ENCODE results near the gene ZDHHC17.
A peak's percentile ranks its signal among the peaks of the same experiment; 100 is the strongest.

ZDHHC17 gene

DNA sequence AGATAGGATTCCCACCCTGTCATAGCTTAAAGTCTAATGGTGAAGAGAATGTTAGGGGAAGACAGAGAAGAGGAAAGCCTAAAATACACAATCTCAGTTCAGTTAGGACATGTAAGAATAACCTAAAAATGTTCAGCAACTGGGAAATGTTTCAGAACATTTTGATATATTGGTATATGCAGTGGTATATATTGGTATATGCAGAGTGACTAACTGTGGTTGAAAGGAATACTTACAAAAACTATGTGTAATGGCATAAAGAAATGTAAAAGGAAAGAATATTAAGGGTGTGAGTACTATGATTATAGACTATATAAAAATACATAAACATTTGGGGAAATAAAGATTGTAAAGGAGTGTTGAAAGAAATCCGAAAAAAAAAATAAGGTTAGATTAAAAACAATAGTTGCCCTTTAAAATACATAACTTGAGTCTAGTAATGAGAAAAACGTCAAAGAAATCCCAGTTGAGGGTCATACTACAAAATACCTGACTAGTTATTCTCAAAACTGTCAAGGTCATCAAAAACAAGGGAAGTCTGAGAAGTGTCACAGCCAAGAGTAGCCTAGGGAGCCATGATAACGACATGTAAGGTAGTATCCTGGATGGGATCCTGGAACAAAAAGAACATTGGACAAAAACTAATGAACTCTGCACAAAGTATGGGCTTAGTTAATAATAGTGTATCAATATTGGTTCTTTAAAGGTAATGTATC, 25.6 kb downstream of the ZDHHC17 start:
- no peak for DNase-seq (ENCODE audit: low read depth in 2 of 2)
- TF ChIP-seq, protein P1, sequence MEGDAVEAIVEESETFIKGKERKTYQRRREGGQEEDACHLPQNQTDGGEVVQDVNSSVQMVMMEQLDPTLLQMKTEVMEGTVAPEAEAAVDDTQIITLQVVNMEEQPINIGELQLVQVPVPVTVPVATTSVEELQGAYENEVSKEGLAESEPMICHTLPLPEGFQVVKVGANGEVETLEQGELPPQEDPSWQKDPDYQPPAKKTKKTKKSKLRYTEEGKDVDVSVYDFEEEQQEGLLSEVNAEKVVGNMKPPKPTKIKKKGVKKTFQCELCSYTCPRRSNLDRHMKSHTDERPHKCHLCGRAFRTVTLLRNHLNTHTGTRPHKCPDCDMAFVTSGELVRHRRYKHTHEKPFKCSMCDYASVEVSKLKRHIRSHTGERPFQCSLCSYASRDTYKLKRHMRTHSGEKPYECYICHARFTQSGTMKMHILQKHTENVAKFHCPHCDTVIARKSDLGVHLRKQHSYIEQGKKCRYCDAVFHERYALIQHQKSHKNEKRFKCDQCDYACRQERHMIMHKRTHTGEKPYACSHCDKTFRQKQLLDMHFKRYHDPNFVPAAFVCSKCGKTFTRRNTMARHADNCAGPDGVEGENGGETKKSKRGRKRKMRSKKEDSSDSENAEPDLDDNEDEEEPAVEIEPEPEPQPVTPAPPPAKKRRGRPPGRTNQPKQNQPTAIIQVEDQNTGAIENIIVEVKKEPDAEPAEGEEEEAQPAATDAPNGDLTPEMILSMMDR (IDR thresholded peaks at IDR 0.05; ENCODE audit: low read depth, low read length): no peak
- H3K4me3 ChIP-seq (replicated peaks in 1 of 2; ENCODE audit: low read depth in 2 of 2, low read length in 2 of 2): no peak overlapping the region

DNA sequence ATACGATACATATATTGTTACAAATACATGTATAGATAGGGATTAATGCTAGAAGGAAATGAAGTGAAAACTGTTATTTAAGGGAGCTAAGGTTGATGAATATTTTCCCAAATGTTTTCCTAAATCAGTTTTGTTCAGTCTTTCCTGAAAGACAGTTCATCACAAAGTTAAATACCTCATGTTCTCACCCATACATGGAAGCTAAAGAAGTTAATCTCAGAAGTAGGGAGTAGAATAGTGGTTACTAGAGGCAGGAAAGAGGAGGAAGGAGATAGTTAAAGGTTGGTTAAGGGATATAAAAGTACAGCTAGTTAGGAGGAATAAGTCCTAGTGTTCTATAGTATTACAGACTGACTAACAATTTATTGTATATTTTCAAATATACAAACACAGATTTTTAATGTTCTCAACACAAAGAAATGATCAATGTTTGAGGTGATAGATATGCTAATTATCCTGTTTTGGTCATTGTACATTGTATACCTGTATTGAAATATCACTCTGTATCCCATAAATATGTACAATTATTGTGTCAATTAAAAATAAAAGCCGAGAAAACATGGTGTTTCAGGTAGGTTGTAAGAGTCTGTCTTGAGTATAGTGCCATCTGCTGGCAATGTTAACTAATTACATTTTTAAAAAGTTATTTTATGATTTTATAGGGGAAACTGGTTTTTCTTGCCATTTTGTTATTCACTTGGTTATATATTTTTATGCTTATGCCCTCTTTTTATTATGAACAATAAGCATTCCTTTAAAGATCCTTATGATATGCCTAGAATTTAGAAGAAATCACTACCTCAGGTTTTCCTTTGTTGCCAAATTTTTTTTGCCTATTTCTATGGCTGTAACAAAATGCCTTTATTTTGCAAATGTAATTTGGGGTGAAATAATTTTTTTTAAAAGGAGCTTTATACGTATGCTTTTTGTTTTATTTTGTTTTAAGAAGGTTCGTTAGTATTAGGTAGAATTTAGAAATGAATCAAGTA, 26.9 kb downstream of the ZDHHC17 start:
- TF ChIP-seq, protein P1 (IDR thresholded peaks at IDR 0.05; ENCODE audit: low read depth, low read length): peak; percentile 35
- H3K4me3 ChIP-seq (replicated peaks in 1 of 2; ENCODE audit: low read depth in 2 of 2, low read length in 2 of 2): no peak overlapping the region
- DNase-seq (ENCODE audit: low read depth in 2 of 2): peak; percentile 34 to 50

DNA sequence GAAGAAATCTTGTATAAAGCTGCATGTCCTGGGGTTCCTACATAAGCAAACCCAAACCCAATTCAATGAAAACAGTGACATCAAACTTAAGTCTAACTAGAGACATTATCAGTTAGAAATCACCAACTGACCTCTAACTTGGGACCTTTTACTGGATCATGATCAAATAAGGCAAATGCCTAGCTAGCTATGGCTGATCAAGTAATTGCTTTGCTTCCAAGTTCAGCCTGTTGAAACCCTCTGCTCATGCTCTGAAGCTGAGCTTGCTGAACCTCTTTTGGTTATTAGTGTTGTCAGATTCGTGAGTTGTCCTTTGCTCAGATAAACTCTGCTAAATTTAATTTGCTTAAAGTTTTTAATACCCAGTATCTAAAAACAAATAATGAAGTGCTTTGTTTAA, 28.9 kb downstream of the ZDHHC17 start:
- TF ChIP-seq, protein P1 (IDR thresholded peaks at IDR 0.05; ENCODE audit: low read depth, low read length): no peak
- DNase-seq (ENCODE audit: low read depth in 2 of 2): no peak
- H3K4me3 ChIP-seq (replicated peaks in 1 of 2; ENCODE audit: low read depth in 2 of 2, low read length in 2 of 2): no peak overlapping the region

DNA sequence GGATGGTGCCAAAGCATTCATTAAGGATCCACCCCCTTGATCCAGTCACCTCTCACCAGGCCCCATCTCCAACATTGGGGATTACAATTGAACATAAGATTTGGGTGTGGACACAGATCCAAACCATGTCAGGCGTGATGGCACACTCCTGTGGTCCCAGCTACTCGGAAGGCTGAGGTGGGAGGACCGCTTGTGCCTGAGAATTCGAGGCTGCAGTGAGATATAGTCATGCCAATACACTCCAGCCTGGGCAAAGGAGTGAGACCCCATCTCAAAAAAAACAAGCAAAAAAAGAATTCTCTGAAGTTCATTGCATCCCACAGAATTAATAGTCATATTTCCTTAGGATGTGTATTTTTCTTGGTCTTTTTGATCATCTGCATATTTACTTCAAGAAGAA, 34.9 kb downstream of the ZDHHC17 start:
- DNase-seq (ENCODE audit: low read depth in 2 of 2): no peak
- TF ChIP-seq, protein P1 (IDR thresholded peaks at IDR 0.05; ENCODE audit: low read depth, low read length): no peak
- H3K4me3 ChIP-seq (replicated peaks in 1 of 2; ENCODE audit: low read depth in 2 of 2, low read length in 2 of 2): no peak overlapping the region

DNA sequence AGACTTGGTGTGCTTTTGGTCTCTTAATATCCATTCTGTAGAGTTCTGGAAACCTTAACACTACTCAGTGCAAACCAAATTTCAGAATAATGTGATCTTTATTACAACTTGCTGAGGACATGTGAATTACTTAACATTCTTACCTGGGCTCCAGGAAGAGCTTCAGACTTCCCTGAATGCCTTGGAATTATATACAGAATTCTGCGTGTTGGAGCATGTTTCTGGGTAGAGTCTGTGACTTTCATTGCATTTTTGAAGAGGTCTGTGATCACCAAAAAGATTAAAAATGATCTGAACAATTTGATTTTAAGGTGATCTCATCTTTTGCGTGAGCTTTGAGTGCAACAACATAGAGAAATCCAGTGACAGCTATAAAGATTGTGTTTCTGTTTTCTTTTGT, 35.4 kb downstream of the ZDHHC17 start:
- no peak overlapping the region for H3K4me3 ChIP-seq (replicated peaks in 1 of 2; ENCODE audit: low read depth in 2 of 2, low read length in 2 of 2)
- TF ChIP-seq, protein P1 (IDR thresholded peaks at IDR 0.05; ENCODE audit: low read depth, low read length): no peak
- DNase-seq (ENCODE audit: low read depth in 2 of 2): no peak

DNA sequence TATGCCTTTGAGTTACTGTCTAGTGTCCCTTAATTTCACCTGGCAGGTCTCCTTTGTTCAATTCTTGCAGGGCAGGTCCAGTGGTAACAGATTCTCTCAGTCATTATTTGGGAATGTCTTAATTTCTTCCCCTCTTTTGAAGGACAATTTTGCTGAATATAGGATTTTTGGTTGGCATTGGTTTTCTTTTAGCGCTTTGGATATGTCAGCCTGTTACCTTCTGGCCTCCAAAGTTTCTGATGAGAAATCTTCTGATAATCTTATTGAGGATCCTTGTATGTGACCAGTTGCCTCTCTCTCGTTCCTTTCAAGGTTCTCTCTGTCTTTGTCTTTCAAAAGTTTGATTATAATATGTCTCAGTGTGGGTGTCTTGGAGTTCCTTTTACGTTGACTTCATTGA, 38.1 kb downstream of the ZDHHC17 start:
- TF ChIP-seq, protein P1 (IDR thresholded peaks at IDR 0.05; ENCODE audit: low read depth, low read length): no peak
- DNase-seq (ENCODE audit: low read depth in 2 of 2): no peak
- no peak overlapping the region for H3K4me3 ChIP-seq (replicated peaks in 1 of 2; ENCODE audit: low read depth in 2 of 2, low read length in 2 of 2)
